ENCODE data around the gene FAM236C.
"Not testable (repeated sequence)": the region's sequence is repeated elsewhere in the genome, so short reads cannot be mapped to it uniquely, and the experiment has no call there.

Gene FAM236C

GRCh38 chrX:72912315-72912714 is at the start of gene FAM236C:
FAM236C (plus strand) TSS chrX:72912615; CDS start chrX:72912715, 100 bp downstream.
- not testable (repeated sequence) for DNase-seq (ENCODE audit: low read depth in 2 of 2)

GRCh38 chrX:72882898-72883297 is 29.5 kb upstream of the FAM236C start:
- not testable (repeated sequence) for DNase-seq (ENCODE audit: low read depth in 2 of 2)

GRCh38 chrX:72889740-72890139 is 22.7 kb upstream of the FAM236C start:
- not testable (repeated sequence) for DNase-seq (ENCODE audit: low read depth in 2 of 2)

- DNase-seq (ENCODE audit: low read depth in 2 of 2): not testable (repeated sequence)
These were observed 3.7 kb downstream of the FAM236C start for GRCh38 chrX:72916096-72916495.

GRCh38 chrX:72932283-72932682 is 19.9 kb downstream of the FAM236C start:
- DNase-seq (ENCODE audit: low read depth in 2 of 2): not testable (repeated sequence)

- not testable (repeated sequence) for DNase-seq (ENCODE audit: low read depth in 2 of 2)
These were observed 24.0 kb downstream of the FAM236C start for GRCh38 chrX:72936455-72936854.

- DNase-seq (ENCODE audit: low read depth in 2 of 2): not testable (repeated sequence)
These were observed 24.6 kb downstream of the FAM236C start for GRCh38 chrX:72936882-72937455.

- DNase-seq (ENCODE audit: low read depth in 2 of 2): not testable (repeated sequence)
These were observed 25.5 kb downstream of the FAM236C start, which contains the start of gene FAM236A for GRCh38 chrX:72937906-72938305. FAM236A (plus strand) TSS chrX:72938206; CDS start chrX:72938263, 57 bp downstream.

GRCh38 chrX:72942272-72942671 is 29.9 kb downstream of the FAM236C start:
- not testable (repeated sequence) for DNase-seq (ENCODE audit: low read depth in 2 of 2)

- not testable (repeated sequence) for DNase-seq (ENCODE audit: low read depth in 2 of 2)
These were observed 30.8 kb downstream of the FAM236C start for GRCh38 chrX:72943035-72943818.

- not testable (repeated sequence) for DNase-seq (ENCODE audit: low read depth in 2 of 2)
These were observed 31.4 kb downstream of the FAM236C start, which contains the start of gene DMRTC1 for GRCh38 chrX:72943819-72944169. DMRTC1 (minus strand) TSS chrX:72943837; CDS start chrX:72875694, 68,143 bp downstream.

- not testable (repeated sequence) for DNase-seq (ENCODE audit: low read depth in 2 of 2)
These were observed 47.6 kb downstream of the FAM236C start for GRCh38 chrX:72959971-72960370.
